Activated CD8-positive, alpha-beta memory T cell treated with anti-CD3 and anti-CD28 coated beads, Interleukin-2, amount 50 U/mL, for 24 hours (primary cell): ENCODE measurements around the gene WNK1.

Experiments
- DNase-seq: peaks from one replicate; pipeline ENCODE4 v3.0.0-alpha.2; 2020; ENCODE audit errors: extremely low read depth

The WNK1 gene

GRCh38 chr12:951176-951575 lies 198.8 kb downstream of the WNK1 start:
- DNase-seq, result no peak

GRCh38 chr12:953776-954175 lies 201.4 kb downstream of the WNK1 start:
- no peak for DNase-seq

DNA sequence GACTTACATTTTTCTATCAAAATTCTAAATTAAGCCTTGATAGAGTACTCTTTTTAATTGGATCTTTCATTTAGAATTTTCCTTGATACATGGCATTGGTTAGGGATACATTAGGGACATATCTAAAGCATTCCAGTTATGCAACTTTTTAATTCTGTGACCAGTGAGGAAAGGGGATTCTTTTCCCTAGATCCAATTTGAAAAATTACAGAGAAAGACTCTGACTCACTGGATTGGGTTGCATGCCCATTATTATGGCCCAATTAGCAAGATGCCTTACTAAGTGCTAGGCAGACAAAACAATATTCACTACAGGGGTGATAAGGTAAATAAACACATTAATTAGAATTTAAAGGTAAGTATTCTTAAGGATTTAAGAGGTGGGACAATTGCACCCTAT lies 202.4 kb downstream of the WNK1 start:
- no peak for DNase-seq

DNA sequence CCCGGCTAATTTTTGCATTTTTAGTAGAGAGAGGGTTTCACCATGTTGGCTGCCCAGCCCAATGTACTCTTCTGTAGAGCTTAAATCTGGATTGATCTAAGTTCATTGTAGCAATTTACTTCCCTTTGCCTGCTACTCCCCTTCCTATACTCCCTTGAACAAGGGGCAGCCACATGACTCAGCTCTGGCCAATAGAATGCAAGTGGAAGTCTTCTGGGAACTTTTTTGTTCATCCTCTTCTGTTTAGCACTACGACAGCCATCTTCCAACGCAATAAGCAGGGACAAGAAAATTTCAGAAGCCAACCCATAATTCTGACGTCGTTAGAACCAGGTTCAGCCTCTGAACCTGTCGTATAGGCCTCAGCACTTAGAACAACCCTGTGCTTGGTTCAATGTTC lies 203.6 kb downstream of the WNK1 start:
- DNase-seq, result no peak

DNA sequence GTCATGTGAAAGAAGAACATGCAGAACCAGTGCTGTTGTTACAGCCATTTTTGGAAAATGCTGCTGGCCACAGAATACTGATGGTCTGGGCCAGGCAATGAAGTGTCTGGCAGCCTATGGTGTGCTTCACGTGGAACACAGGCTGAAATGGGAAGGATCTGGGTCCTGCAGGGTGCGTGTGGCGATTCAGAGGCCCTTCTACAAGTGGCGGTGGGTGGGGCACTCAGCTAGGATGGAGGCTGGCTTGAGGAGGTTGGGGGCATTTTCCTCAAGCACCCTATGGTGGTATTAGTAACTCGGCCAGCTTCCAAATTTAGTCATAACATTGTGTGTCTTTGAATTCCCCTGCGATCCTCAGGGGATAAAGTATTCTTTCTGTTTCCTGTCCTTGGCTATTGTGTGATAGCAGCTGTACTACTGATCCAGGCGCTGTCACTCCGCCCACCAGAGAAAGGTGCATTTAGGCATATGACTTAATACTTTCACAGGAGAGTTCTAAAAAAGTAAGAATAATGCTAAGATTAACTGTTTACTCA lies 206.3 kb downstream of the WNK1 start:
- no peak for DNase-seq
